Right ventricle myocardium inferior (tissue), 1 donor: Measurements from ENCODE around the gene RILPL2. TPM values are rescaled to one million over a fixed set of nuclear protein-coding genes. Genes with fewer than 3 reads are reported as not detected.

Experiments used
- total RNA-seq: library from RNA; stranded (reverse); fragmentation: NEBNext Ultra II Directional; extraction: Animal tissue kit (Norgen Biotek cat#: 25700); gene quantifications from one replicate; pipeline ENCODE4 v1.2.1, GENCODE V29; 2021
- donor health status: DM: no; HTN: yes; CAD: no; lungs with severe emphysema.

The RILPL2 gene
- total RNA-seq, 1 donor from 2014 or later = 2.0 TPM

Other genes with a start within 250 kb of the RILPL2 start
- gene MPHOSPH9, start 203.5 kb downstream of the RILPL2 start, total RNA-seq = 21.3 TPM
- gene MTRFR, start 203.2 kb downstream of the RILPL2 start, total RNA-seq = 8.1 TPM
- gene CDK2AP1, start 164.8 kb downstream of the RILPL2 start, total RNA-seq = 74.9 TPM
- 25.8 TPM for gene SBNO1, start 71.8 kb downstream of the RILPL2 start, total RNA-seq
- 32.7 TPM for gene KMT5A, start 52.6 kb downstream of the RILPL2 start, total RNA-seq
- 23.0 TPM for gene SNRNP35, start 21.5 kb upstream of the RILPL2 start, total RNA-seq
- gene RILPL1, start 97.0 kb upstream of the RILPL2 start, total RNA-seq = 94.3 TPM
- gene TMED2, start 147.9 kb upstream of the RILPL2 start, total RNA-seq = 163 TPM
- 4.9 TPM for gene DDX55, start 165.4 kb upstream of the RILPL2 start, total RNA-seq
- 33.1 TPM for gene EIF2B1, start 197.0 kb upstream of the RILPL2 start, total RNA-seq
- gene GTF2H3, start 197.1 kb upstream of the RILPL2 start, total RNA-seq = 13.3 TPM
- 3.3 TPM for gene TCTN2, start 234.4 kb upstream of the RILPL2 start, total RNA-seq